ENCODE data around the gene DPH5. TPM values are rescaled to one million over a fixed set of nuclear protein-coding genes. Genes with fewer than 3 reads are reported as not detected.
"Not testable (repeated sequence)": the region's sequence is repeated elsewhere in the genome, so short reads cannot be mapped to it uniquely, and the experiment has no call there.

The DPH5 gene
- total RNA-seq (2014; rRNA removed; shearing (Covaris generic)), result 42.5 and 80.4 TPM in 2 replicates

- DNase-seq (ENCODE audit: low spot score), result peak; percentile 91
- in situ Hi-C loops (cut with HindIII; ENCODE audit: low sequenced_read_pairs), result no loop called here
Measured at GRCh38 chr1:101025657-101026429, at the start of gene DPH5. Gene DPH5 (minus strand): TSS chr1:101025784. CDS start chr1:101025443, 341 bp downstream.

GRCh38 chr1:101073836-101074235 lies 48.3 kb upstream of the DPH5 start:
- in situ Hi-C loops (cut with HindIII; ENCODE audit: low sequenced_read_pairs), result no loop called here
- no peak for DNase-seq (ENCODE audit: low spot score)

- in situ Hi-C loops (cut with HindIII; ENCODE audit: low sequenced_read_pairs), result no loop called here
Measured at GRCh38 chr1:101071470-101071891, 45.9 kb upstream of the DPH5 start.

GRCh38 chr1:101069158-101069557 lies 43.6 kb upstream of the DPH5 start:
- DNase-seq (ENCODE audit: low spot score), result peak; percentile 19
- in situ Hi-C loops (cut with HindIII; ENCODE audit: low sequenced_read_pairs), result no loop called here

More at GRCh38 chr1:101071470-101071891, 45.9 kb upstream of the DPH5 start:
- no peak for DNase-seq (ENCODE audit: low spot score)

- DNase-seq (ENCODE audit: low spot score); in situ Hi-C loops (cut with HindIII; ENCODE audit: low sequenced_read_pairs): not testable (repeated sequence)
Measured at GRCh38 chr1:101066937-101067335, 41.4 kb upstream of the DPH5 start.

GRCh38 chr1:101066260-101066936 lies 40.8 kb upstream of the DPH5 start:
- in situ Hi-C loops (cut with HindIII; ENCODE audit: low sequenced_read_pairs), result no loop called here
- DNase-seq (ENCODE audit: low spot score), result no peak

GRCh38 chr1:101065575-101065974 lies 40.0 kb upstream of the DPH5 start:
- DNase-seq (ENCODE audit: low spot score), result no peak
- in situ Hi-C loops (cut with HindIII; ENCODE audit: low sequenced_read_pairs), result no loop called here

GRCh38 chr1:101064697-101065096 lies 39.1 kb upstream of the DPH5 start:
- in situ Hi-C loops (cut with HindIII; ENCODE audit: low sequenced_read_pairs), result no loop called here
- no peak for DNase-seq (ENCODE audit: low spot score)

GRCh38 chr1:101060992-101061391 lies 35.4 kb upstream of the DPH5 start:
- in situ Hi-C loops (cut with HindIII; ENCODE audit: low sequenced_read_pairs), result no loop called here

GRCh38 chr1:101059945-101060542 lies 34.5 kb upstream of the DPH5 start:
- in situ Hi-C loops (cut with HindIII; ENCODE audit: low sequenced_read_pairs), result no loop called here
- no peak for DNase-seq (ENCODE audit: low spot score)

More at GRCh38 chr1:101060992-101061391, 35.4 kb upstream of the DPH5 start:
- no peak for DNase-seq (ENCODE audit: low spot score)

- in situ Hi-C loops (cut with HindIII; ENCODE audit: low sequenced_read_pairs), result no loop called here
- no peak for DNase-seq (ENCODE audit: low spot score)
Measured at GRCh38 chr1:101055623-101056022, 30.0 kb upstream of the DPH5 start.

GRCh38 chr1:101051688-101052638 lies 26.4 kb upstream of the DPH5 start:
- in situ Hi-C loops (cut with HindIII; ENCODE audit: low sequenced_read_pairs), result no loop called here
- no peak for DNase-seq (ENCODE audit: low spot score)

GRCh38 chr1:101050869-101051268 lies 25.3 kb upstream of the DPH5 start:
- DNase-seq (ENCODE audit: low spot score), result no peak
- in situ Hi-C loops (cut with HindIII; ENCODE audit: low sequenced_read_pairs), result no loop called here

GRCh38 chr1:101044749-101045148 lies 19.2 kb upstream of the DPH5 start:
- in situ Hi-C loops (cut with HindIII; ENCODE audit: low sequenced_read_pairs), result no loop called here

GRCh38 chr1:101044259-101044658 lies 18.7 kb upstream of the DPH5 start:
- in situ Hi-C loops (cut with HindIII; ENCODE audit: low sequenced_read_pairs), result no loop called here
- DNase-seq (ENCODE audit: low spot score), result no peak

More at GRCh38 chr1:101044749-101045148, 19.2 kb upstream of the DPH5 start:
- no peak for DNase-seq (ENCODE audit: low spot score)

- in situ Hi-C loops (cut with HindIII; ENCODE audit: low sequenced_read_pairs), result no loop called here
- no peak for DNase-seq (ENCODE audit: low spot score)
Measured at GRCh38 chr1:101043776-101044175, 18.2 kb upstream of the DPH5 start.

- DNase-seq (ENCODE audit: low spot score), result no peak
- in situ Hi-C loops (cut with HindIII; ENCODE audit: low sequenced_read_pairs), result no loop called here
Measured at GRCh38 chr1:101041300-101041699, 15.7 kb upstream of the DPH5 start.

GRCh38 chr1:101040666-101041065 lies 15.1 kb upstream of the DPH5 start:
- in situ Hi-C loops (cut with HindIII; ENCODE audit: low sequenced_read_pairs), result no loop called here
- DNase-seq (ENCODE audit: low spot score), result no peak

GRCh38 chr1:101039245-101039644 lies 13.7 kb upstream of the DPH5 start:
- DNase-seq (ENCODE audit: low spot score), result no peak
- in situ Hi-C loops (cut with HindIII; ENCODE audit: low sequenced_read_pairs), result no loop called here

All from G401 (cell line).